Osteocyte (in vitro differentiated cells): ENCODE measurements around the gene LDLR. TPM values are rescaled to one million over a fixed set of nuclear protein-coding genes. Genes with fewer than 3 reads are reported as not detected.

Source experiments
- DNase-seq: peaks from one replicate; pipeline ENCODE4 v3.0.0; 2021; ENCODE audit warnings: mixed read lengths; ENCODE audit not compliant: unreplicated experiment; ENCODE audit errors: extremely low spot score
- H3K27ac Mint-ChIP-seq: one replicate; pipeline ENCODE4 v1.8.0; 2021; ENCODE audit warnings: mild to moderate bottlenecking, mixed read lengths; ENCODE audit not compliant: unreplicated experiment
- H3K27me3 Mint-ChIP-seq: one replicate; pipeline ENCODE4 v1.8.0; 2021; ENCODE audit warnings: mixed read lengths; ENCODE audit not compliant: unreplicated experiment
- H3K36me3 Mint-ChIP-seq: one replicate; pipeline ENCODE4 v1.8.0; 2021; ENCODE audit warnings: mixed read lengths; ENCODE audit not compliant: unreplicated experiment
- H3K4me1 Mint-ChIP-seq: one replicate; pipeline ENCODE4 v1.8.0; 2021; ENCODE audit warnings: mixed read lengths; ENCODE audit not compliant: unreplicated experiment
- H3K4me3 Mint-ChIP-seq: one replicate; pipeline ENCODE4 v1.8.0; 2021; ENCODE audit warnings: mild to moderate bottlenecking, moderate library complexity, mixed read lengths; ENCODE audit not compliant: unreplicated experiment
- H3K9me3 Mint-ChIP-seq: one replicate; pipeline ENCODE4 v1.8.0; 2021; ENCODE audit warnings: mixed read lengths; ENCODE audit not compliant: unreplicated experiment
- total RNA-seq: library from RNA; stranded (reverse); gene quantifications from 2 replicates; pipeline ENCODE4 v1.2.1, GENCODE V29; 2021
- TF ChIP-seq, protein P1 (sequence below): fragments of 200-600 bp; sonication (generic); IDR thresholded peaks from 2 replicates; pipeline ENCODE4 v1.5.0; 2021; ENCODE audit warnings: antibody characterized with exemption, mild to moderate bottlenecking, moderate library complexity

Gene LDLR
- total RNA-seq, 1 donor from 2014 or later: 96.9 TPM

DNA sequence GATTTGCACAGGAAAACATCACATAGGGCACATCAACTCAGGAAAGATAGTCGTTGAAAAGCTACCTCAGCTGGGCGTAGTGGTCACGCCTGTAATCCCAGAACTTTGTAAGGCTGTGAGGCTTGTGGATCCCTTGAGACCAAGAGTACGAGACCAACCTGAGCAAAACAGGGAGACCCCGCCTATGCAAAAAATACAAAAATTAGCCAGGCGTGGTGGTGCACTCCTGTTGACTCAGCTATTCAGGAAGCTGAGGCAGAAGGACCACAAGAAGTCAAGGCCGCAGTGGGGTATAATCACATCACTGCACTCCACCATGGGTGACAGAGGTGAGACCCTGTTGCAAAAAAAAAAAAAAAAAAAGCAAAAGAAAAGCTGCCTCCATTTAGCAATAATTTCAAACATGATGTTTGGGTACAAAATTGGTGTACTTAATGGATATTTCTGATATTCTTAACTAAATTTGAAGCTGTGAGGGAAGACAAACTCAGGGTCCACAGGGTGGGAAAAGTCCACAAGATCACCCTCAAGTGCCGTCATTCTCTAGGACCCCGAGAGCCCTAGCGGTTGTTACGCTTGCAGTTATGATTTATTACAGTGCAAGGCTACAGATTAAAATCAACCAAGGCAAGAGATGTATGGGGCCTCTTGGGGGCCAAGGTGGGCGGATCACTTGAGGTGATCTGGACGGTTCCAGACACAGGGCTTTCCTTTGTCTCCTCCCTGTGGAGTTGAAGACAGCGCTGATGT, 42.5 kb upstream of the LDLR start:
- H3K27ac Mint-ChIP-seq: no peak overlapping the region
- H3K27me3 Mint-ChIP-seq: no peaks in the 10 kb centered on the region
- H3K4me3 Mint-ChIP-seq: no peak overlapping the region
- H3K4me1 Mint-ChIP-seq: peaks cover 6% of the 10 kb centered on the region
- TF ChIP-seq, protein P1, sequence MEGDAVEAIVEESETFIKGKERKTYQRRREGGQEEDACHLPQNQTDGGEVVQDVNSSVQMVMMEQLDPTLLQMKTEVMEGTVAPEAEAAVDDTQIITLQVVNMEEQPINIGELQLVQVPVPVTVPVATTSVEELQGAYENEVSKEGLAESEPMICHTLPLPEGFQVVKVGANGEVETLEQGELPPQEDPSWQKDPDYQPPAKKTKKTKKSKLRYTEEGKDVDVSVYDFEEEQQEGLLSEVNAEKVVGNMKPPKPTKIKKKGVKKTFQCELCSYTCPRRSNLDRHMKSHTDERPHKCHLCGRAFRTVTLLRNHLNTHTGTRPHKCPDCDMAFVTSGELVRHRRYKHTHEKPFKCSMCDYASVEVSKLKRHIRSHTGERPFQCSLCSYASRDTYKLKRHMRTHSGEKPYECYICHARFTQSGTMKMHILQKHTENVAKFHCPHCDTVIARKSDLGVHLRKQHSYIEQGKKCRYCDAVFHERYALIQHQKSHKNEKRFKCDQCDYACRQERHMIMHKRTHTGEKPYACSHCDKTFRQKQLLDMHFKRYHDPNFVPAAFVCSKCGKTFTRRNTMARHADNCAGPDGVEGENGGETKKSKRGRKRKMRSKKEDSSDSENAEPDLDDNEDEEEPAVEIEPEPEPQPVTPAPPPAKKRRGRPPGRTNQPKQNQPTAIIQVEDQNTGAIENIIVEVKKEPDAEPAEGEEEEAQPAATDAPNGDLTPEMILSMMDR: no peak
- peaks cover 42% of the 10 kb centered on the region for H3K36me3 Mint-ChIP-seq
- DNase-seq: no peak
- no peaks in the 10 kb centered on the region for H3K9me3 Mint-ChIP-seq

DNA sequence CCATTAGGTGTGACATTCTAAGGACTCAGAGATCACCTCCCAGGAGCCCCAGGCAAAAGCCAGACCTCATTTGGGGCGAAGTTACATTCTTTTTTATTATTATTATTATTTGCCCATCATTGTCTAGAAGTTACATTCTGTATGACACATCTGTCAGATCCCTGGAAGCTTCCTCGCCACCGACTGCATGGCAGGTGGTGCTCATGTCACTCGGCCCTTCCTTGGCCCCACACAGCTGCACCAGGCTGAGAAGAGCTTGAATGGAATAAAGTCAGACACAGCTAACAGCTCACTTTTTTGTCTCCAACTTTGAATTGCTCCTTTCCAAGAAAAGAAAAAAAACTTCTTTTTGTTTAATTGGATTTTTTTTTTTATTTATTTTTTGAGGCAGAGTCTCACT, 41.4 kb upstream of the LDLR start:
- DNase-seq: no peak
- TF ChIP-seq, protein P1: no peak
- Mint-ChIP-seq H3K27me3 (no peaks in the 10 kb centered on the region), H3K27ac (no peak overlapping the region), H3K4me3 (no peak overlapping the region), H3K36me3 (peaks cover 40% of the 10 kb centered on the region), H3K4me1 (peaks cover 12% of the 10 kb centered on the region), H3K9me3 (no peaks in the 10 kb centered on the region)

- Mint-ChIP-seq H3K4me3 (no peak overlapping the region), H3K36me3 (peaks cover 24% of the 10 kb centered on the region), H3K27ac (peak overlapping the region; percentile 31), H3K4me1 (peaks cover 12% of the 10 kb centered on the region), H3K27me3 (no peaks in the 10 kb centered on the region), H3K9me3 (no peaks in the 10 kb centered on the region)
- TF ChIP-seq, protein P1: no peak
- no peak for DNase-seq
Measured at GRCh38 chr19:11050323-11051114, 38.7 kb upstream of the LDLR start.

DNA sequence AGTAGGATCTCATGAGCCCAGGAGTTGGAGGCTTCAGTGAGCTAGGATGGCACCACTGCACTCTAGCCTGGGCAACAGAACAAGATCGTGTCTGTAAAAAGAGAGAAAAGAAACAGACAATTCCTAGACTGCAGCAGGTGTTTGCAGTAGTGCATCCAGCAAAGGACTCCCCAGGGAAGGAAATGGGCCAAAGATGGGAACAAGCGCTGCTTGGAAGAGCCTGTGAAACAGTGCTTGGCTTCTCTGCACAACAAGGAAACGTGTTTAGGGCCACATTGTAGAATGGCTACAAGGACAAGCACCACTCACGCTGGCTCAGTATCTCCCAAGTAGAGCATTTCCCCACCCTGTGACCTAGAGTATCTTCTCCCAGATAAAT, 35.5 kb upstream of the LDLR start:
- Mint-ChIP-seq H3K4me1 (peaks cover 12% of the 10 kb centered on the region), H3K27ac (no peak overlapping the region), H3K36me3 (peaks cover 13% of the 10 kb centered on the region), H3K27me3 (no peaks in the 10 kb centered on the region), H3K4me3 (no peak overlapping the region), H3K9me3 (no peaks in the 10 kb centered on the region)
- DNase-seq: no peak
- TF ChIP-seq, protein P1: no peak

GRCh38 chr19:11054200-11054599, 35.1 kb upstream of the LDLR start:
- TF ChIP-seq, protein P1: no peak
- no peaks in the 10 kb centered on the region for H3K9me3 Mint-ChIP-seq
- no peak overlapping the region for H3K27ac Mint-ChIP-seq
- H3K27me3 Mint-ChIP-seq: no peaks in the 10 kb centered on the region
- DNase-seq: no peak
- peaks cover 16% of the 10 kb centered on the region for H3K4me1 Mint-ChIP-seq
- H3K36me3 Mint-ChIP-seq: peaks cover 11% of the 10 kb centered on the region
- H3K4me3 Mint-ChIP-seq: no peak overlapping the region
